ENCODE results near the gene GMPPB.
"Not testable (repeated sequence)": the region's sequence is repeated elsewhere in the genome, so short reads cannot be mapped to it uniquely, and the experiment has no call there.

Gene GMPPB

DNA sequence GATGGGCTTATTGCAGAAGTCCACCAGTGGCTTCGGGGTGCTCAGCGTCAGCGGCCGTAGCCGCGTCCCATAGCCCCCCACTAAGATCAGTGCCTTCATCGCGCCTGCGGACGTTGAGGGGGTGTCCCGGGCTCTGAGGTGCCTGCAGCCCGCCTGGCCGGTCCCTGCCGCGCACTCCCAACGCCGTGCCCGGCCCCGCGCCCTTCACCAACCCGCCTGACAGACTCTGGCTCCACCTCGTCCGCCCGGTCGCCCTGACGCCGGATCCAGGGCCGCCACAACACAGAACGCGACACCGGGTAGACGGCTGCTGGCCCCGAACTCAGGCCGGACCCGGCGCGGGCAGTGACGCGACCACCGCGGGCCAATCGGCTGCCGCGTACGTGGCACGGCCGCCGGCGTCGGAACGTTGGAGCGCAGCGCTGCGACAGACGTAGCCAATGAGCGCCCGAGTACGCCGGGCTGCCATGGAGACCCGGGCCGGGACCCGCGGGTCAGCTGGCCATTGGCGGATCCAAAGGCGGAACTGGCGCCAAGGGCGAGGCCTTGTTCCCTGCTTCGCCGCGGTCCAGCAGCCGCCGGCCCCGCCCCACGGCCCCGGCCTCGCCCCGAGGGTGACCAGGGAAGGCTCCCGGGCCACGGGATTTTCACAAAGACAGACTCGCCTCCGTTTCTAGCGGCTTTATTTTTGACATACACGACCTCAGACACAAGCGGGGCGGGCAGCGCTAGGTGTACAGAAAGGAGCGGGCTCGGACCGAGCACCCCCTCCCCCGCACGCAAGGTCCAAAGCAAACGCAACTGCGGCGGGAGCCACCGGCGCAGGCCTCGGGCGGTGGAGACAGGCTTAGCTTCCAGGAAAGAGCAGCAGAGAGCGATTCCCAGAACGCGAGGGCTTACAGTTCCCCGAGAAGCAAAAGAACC, at the start of gene GMPPB:
Gene GMPPB, minus strand, starts transcription at position 324 of the 924 bp plus-strand sequence. Its CDS starts 225 bp downstream, at position 99.
- DNase-seq (ENCODE audit: low spot score): peak; percentile 98

DNA sequence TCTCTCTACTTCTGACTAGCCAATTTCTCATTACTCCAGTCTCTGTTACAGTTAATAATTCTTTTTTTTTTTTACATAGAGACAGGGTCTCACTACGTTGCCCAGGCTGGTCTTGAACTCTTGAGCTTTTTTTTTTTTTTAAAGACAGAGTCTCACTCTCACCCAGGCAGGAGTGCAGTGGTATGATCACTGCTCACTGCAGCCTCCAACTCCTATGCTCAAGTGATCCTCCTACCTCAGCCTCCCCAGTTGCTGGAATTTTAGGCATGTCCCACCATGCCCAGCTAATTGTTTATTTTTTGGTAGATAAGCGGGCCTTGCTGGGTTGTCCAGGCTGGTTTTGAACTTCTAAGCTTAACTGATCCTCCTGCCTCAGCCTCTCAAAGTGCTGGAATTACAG, 49.0 kb upstream of the GMPPB start:
- DNase-seq (ENCODE audit: low spot score): no peak

DNA sequence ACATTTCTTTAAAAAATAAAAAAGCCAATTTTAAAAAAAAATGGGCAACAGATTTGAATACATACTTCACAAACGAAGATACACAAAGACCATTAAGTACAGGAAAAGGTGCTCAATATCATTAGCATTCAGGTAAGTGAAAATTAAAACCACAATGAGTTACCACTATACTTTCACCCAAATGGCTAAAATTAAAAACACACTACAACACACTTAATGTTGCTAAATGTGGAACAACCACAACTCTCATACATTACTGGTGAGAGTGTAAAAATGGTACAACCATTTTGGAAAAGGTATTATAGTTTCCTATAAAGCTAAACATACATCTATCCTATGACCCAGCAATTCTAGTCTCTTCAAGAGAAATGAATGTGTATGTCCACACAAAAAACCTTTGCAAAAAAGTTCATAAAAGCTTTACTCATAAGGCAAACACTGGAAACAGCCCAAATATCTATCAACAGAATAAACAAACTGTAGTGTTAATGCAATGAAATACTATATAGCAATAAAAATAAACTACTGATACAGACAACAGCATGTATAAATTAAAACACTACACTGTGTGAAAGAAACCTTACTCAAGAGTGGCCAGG, 47.7 kb upstream of the GMPPB start:
- DNase-seq (ENCODE audit: low spot score): no peak

DNA sequence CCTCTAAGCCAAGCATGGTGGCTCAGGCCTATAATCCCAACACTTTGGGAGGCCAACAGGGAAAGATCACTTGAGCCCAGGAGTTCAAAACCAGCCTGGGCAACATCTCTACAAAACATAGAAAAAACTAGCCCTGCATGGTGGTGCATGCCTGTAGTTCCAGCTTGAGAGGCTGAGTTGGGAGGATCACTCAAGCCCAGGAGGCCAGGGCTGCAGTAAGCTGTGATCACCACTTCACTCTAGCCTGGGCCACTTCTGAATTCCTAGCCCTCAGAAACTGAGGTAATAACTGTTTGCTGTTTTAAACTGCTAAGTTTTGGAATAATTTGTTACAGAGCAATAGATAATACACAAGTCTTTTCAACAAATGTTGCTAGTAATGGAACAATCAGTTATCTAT, 46.2 kb upstream of the GMPPB start:
- DNase-seq (ENCODE audit: low spot score): no peak

DNA sequence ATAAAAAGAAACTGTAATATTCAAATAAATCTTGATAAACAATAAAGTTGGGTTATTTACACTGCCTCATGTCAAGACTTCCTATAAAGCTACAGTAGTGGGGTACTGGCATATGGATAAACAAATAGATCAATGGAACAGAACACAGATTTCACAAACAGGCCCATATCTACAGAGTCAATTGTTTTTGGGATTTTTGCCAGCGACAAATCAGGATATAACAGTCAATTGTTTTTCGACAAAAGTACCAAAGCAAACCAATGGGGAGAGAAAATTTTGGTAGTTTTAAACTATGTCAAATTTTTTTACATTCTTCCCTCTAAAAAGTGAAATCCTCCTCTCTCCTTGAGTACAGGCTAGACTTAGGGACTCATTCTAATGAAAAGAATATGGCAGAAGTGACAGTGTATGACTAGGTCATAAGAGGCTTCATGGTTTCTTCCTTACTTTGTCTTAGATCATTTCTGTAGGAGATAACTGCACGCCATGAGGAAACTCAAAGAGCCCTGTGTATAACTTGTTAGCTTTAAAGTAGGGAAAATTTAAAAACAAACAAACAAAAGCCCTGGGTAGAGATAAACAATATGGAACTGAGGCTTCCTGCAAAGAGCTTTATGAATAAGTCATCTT, 45.6 kb upstream of the GMPPB start:
- DNase-seq (ENCODE audit: low spot score): no peak

DNA sequence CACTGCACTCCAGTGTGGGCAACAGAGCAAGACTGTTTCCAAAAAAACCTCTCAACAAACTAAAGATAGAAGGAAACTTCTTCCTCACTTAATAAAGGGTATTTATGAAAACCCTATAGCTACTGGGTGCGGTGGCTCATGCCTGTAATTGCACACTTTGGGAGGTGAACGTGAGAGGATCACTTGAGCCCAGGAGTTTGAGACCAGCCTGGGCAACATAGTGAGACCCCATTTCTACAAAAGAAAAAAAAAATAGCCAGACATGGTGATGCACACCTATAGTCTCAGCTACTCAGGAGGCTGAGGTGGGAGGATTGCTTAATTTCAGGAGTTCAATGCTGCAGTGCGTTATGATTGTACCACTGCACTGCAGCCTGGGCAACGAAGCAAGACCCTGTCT, 40.2 kb upstream of the GMPPB start:
- DNase-seq (ENCODE audit: low spot score): no peak

DNA sequence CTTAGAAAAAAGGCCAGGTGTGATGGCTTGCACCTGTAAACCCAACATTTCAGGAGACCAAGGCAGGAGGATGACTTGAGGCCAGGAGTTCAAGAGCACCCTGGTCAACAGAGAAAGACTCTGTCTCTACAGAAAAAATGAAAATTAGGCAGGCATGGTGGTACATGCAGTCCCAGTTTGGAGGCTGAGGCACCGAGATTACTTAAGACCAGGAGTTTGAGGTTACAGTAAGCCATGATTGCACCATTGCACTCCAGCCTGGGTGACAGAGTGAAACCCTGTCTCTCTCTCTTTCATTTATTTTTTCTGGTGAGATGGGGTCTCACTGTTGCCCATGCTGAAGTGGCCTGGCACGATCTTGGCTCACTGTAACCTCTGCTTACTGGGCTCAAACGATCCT, 37.9 kb upstream of the GMPPB start:
- no peak for DNase-seq (ENCODE audit: low spot score)

DNA sequence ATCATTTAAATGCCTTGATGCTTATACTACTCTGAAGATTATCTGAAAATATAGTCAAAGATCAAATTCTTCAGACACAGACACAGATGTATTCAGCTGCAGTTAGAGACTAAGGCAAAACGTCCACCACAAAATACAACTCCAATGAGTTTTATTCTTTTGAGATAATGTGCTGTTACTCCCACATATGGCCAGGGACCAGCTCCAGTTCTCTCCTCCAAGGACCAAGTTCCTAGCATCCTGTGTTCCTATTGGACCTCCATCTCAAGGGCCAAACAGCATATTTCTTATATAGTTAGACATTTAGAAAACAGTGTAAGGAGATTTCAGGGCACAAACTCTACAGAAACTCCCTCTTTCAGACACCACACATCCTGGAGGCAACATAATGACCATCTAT, 35.5 kb upstream of the GMPPB start:
- no peak for DNase-seq (ENCODE audit: low spot score)

DNA sequence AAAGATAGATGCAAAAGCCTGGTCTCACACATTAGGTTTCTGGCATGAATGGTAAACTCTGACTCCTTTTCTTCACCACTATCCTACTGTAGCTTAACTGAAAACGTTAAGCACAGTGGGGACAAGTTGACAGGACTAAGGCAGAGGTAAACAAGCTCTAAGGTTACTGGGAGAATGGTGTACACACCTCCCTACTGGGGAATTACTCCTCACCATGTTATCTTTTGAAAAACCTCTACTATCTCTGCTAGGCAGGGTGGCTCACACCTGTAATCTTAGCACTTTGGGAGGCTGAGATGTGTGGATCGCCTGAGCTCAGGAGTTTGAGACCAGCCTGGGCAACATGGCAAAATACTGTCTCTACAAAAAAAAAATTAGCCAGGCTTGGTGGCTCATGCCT, 33.4 kb upstream of the GMPPB start:
- no peak for DNase-seq (ENCODE audit: low spot score)

DNA sequence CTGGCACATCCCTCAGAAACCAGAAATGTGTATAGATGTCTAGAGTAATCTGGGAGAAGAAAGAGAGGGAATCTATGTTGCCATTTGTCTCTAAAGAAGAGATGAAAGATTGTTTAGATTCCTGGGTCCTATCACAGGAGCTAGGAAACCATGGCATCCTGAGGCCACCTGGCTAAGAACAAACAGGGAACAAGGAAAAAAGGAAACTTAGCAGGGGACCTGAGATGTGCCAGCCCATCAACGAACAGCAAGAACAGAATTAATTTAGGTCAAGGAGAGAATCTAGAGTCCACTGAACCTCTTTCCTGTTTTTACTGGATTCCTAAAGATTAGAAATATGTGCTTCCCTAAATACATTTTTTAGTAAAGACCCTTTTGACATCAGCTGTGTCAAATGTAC, 32.3 kb upstream of the GMPPB start:
- no peak for DNase-seq (ENCODE audit: low spot score)

DNA sequence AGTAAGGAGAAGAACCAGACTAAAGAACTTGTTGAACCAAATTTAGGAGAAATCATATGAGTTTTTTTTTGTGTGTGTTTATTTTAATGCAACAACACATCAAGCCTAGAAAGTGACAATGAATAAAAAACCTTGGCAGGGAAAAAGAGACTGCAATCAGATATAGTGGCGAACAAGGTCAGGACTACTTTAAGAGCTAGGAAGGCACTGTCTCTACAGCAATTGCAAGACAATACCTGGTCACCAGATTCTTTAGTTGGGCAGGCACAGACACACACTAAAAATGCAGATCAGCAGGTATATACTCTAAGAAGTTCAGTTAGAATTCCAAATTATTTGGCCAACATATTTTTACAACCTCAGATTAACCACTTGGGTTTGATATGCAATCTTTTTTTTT, 30.8 kb upstream of the GMPPB start:
- DNase-seq (ENCODE audit: low spot score): no peak

DNA sequence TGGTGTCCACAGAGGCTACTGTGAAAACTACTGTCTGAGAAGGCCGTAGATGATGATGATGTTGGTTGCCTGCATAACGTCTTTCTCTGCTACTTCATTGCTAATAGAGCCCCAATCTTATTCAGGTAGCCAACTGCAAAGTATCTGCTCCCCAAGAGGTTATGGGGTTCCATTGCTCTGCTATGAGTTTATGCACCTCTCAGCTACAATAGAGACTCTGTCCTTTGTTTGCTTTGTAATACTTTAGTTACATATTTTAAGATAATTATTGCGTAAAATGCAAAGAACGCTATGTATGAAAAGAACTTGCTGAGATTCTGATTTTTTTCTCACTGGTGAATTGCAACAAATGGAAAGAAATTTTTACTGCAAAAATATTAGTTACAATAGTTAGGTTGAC, 27.8 kb upstream of the GMPPB start:
- DNase-seq (ENCODE audit: low spot score): no peak

DNA sequence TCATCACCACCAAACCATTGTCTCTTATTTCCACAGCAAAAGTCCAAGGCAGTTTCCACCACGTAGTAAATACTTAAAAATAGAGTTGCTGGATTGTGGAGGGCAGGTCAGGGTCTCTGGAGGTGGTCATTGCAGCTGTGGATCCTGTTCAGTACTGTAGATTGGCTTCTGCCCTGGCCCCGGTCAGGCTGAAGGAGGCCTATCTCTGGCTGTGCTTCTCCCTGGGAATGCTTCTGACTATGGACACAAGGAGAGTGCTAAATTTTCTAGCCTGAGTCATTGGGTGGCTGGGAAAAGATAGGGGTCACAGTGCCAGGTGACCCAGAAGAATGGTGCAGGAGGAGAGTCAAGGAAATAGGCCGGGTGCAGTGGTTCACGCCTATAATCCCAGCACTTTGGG, 26.3 kb upstream of the GMPPB start:
- no peak for DNase-seq (ENCODE audit: low spot score)

DNA sequence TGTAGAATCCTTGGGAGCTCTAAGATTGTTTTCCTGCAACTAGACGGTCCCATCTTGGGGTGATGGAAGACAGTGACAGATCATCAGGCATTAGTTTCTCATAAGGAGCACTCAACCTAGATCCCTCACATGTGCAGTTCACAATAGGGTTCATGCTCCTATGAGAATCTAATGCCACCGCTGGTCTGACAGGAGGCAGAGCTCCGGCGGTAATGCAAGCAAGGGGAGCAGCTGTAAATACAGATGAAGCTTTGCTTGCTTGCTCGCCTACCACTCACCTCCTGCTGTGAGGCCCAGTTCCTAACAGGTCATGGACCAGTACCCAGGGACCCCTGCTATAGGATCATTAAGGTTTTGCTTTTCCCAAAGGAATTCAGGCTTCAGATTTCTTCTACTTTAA, 25.1 kb upstream of the GMPPB start:
- not testable (repeated sequence) for DNase-seq (ENCODE audit: low spot score)

DNA sequence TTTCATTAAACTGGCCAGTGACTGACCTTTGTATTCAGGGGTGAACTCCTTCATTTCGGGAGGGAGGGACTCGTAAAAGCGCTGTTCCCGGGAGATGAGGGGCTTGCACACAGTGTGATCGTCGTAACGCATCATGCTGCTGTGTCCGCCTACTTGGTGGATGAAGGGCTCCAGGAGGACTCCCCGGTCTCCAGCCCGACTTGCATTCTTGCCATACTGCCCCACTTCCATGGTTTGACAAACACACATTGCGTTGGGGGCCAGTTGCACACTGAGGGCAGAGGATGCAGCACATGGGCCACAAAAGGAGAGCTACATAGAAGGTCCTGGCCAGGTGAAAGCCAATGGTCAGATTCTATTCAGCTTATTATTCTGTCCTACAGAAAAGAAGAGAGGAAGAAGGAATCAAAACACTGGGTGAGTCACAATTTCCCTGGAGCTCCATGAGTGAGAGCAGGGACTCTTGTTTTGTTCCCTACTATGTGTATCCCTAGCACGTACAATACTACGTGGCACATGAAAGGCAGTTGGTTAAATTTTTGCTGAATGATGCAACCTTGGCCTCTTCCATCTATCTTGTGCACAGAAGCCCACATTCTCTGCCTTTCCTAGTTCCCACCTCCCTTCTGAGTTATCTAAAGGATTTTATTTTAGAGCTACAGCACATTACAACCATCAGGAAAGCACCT, 24.2 kb upstream of the GMPPB start:
- no peak for DNase-seq (ENCODE audit: low spot score)

DNA sequence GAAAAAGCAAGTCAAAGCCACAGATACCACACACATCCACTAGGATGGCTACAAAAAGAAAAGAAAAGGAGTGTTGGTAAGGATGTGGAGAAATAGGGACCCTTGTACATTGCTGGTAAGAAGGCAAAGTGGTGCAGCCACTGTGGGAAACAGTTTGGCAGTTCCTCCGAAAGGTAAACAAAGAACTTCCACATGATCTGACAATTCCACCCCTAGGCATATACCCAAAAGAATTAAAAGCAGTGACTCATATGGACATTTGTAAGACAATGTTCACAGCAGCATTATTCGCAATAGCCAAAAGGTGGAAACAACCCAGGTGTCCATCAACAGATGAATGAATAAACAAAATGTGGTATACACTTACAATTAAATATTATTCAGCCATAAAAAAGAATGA, 22.2 kb upstream of the GMPPB start:
- no peak for DNase-seq (ENCODE audit: low spot score)

DNA sequence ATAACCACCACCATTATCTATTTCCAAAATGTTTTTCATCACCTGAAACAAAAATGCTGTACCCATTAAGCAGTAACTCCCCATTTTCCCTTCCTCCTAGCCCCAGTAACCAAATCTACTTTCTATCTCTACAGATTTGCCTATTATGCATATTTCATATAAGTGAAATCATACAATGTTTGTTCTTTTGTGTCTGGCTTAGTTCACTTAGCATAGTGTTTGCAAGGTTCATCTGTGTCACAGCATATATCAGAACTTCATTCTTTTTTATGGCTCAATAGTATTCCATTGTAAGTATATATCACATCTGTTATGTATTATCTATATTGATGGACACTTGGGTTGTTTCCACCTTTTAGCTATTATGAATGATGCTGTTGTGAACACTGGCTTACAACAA, 16.7 kb upstream of the GMPPB start:
- no peak for DNase-seq (ENCODE audit: low spot score)

DNA sequence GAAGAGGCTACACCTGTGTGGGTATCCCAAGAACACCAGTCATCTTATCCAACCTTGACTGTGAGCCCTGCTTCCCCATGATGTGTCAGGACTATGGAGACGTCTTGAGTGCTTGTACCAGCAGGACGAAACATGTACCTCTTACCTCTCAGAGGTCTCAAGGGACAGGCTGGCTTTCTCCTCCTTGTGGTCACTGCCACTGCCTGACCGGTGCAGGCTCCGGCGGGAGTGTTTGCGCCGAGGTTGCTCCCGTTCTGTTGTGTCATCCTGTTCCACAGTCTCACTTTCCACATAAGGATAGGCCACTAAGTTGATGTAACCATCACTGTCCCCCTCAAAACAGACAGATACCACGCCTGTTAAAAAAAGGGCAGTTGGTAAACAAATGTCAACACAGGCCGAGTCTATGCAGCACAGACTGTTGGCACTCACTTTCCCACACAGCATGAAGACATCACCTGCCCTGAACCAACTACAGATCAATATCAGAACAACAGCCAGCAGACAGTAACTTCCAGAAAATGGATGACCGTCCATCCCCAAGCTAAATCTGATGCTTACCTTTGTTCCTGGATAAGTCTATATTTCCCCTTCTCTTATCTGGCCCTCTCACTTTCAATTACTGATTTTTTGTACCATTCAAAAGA, 14.4 kb upstream of the GMPPB start:
- DNase-seq (ENCODE audit: low spot score): no peak

DNA sequence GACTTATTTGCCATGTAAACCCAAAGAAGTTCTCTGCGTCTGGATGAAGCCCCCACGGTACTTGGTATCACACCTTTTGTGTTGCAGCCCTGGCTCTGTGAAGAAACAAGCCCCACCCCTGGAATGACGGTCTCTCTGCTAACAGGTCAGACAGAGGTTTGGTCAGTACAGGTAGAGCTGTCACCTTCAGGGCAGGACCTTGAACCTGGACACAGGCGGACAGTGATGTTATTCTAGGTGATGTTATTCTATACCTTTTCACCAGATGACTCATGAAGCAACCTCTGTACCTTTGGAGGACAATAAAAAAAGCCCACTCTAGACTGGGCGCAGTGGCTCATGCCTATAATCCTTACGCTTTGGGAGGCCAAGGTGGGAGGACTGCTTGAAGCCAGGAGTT, 11.0 kb upstream of the GMPPB start:
- no peak for DNase-seq (ENCODE audit: low spot score)

DNA sequence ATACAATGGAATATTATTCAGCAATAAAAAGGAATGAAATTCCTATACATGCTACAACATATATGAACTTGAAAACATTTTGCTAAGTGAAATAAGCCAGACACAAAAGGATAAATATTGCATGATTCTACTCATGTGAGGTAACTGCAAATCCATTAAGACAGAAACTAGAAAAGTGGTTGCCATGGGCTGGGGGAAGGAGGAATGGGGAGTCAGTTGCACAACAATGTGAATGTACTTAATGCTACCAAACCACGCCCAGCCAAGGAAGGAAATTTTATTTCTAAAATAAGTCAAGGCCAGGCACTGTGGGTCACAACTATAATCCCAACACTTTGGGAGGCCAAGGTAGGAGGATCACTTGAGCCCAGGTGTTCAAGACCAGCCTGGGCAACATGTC, 9.8 kb upstream of the GMPPB start:
- no peak for DNase-seq (ENCODE audit: low spot score)

DNA sequence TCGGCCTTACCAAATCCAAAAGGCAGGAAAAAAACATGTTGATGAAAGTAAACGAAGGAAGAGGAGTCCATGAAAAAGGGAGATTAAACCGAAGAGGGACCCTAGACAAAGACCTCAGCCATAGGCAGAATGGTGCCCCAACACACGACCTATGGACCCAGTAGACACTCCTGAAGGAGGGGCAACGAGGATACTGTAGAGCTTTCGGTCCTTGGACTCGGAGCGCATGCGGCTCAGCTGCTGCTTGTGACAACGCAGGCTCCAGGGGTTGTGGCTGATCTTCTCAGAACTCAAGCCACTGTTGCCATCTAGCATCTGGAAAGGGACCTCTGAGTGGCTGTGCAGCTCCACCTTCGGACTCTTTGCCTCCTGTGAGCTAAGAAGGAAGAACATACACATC, 8.8 kb upstream of the GMPPB start:
- DNase-seq (ENCODE audit: low spot score): no peak

DNA sequence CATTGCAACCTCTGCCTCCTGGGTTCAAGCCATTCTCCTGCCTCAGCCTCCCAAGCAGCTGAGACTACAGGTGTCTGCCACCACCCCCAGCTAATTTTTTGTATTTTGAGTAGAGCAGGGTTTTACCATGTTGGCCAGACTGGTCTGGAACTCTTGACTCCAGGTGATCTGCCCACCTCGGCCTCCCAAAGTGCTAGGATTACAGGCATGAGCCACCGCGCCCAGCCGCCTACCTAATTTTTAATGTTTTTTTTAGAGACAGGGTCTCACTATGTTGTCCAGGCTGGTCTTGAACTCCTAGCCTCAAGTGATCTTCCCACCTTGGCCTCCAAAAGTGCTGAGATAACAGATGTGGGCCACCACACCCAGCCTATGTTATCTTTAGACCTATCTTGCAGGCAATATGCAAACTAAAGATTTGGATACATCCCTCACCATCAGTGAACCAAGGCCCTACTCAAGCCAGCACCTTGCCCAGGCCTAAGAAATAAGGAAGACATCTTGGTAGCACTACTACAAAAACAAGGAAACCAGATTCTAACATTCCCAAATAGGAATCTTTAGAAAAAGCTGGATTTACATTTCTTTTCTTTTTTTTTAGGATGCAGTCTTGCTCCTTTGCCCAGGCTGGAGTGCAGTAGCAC, 6.3 kb upstream of the GMPPB start:
- no peak for DNase-seq (ENCODE audit: low spot score)

Data from iPS-NIHi11 (cell line).